GM20000 (cell line): Measurements from ENCODE around the gene FAM193A.
"Not testable (repeated sequence)": the region's sequence is repeated elsewhere in the genome, so short reads cannot be mapped to it uniquely, and the experiment has no call there.

Experiments used
- DNase-seq: peaks from one replicate; pipeline ENCODE4 v3.0.0; 2012; ENCODE audit warnings: low spot score
- TF ChIP-seq, protein P1 (sequence below): IDR thresholded peaks from 2 replicates; pipeline ENCODE4 v1.5.1; 2012; ENCODE audit warnings: mild to moderate bottlenecking, control low read depth; ENCODE audit errors: extremely low read depth, missing control alignments

The FAM193A gene

DNA sequence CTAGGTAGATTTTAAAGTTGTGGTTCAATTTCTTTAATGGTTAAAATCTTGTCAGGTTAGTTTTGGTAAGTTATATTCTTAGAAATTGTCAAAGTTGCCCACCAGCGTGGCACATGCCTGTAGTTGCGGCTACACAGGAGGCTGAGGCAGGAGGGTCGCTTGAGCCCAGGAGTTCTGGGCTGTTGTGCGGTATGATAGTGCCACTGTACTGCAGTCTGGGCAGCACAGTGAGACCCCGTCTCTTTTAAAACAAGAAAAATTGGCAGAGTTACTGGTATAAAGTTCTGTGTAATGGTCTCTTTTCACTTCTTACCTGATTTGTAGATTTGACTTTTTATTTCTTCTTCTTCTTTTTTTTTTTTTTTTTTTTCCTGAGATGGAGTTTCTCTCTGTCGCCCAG, 64.4 kb downstream of the FAM193A start:
- TF ChIP-seq, protein P1, sequence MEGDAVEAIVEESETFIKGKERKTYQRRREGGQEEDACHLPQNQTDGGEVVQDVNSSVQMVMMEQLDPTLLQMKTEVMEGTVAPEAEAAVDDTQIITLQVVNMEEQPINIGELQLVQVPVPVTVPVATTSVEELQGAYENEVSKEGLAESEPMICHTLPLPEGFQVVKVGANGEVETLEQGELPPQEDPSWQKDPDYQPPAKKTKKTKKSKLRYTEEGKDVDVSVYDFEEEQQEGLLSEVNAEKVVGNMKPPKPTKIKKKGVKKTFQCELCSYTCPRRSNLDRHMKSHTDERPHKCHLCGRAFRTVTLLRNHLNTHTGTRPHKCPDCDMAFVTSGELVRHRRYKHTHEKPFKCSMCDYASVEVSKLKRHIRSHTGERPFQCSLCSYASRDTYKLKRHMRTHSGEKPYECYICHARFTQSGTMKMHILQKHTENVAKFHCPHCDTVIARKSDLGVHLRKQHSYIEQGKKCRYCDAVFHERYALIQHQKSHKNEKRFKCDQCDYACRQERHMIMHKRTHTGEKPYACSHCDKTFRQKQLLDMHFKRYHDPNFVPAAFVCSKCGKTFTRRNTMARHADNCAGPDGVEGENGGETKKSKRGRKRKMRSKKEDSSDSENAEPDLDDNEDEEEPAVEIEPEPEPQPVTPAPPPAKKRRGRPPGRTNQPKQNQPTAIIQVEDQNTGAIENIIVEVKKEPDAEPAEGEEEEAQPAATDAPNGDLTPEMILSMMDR, result no peak

DNA sequence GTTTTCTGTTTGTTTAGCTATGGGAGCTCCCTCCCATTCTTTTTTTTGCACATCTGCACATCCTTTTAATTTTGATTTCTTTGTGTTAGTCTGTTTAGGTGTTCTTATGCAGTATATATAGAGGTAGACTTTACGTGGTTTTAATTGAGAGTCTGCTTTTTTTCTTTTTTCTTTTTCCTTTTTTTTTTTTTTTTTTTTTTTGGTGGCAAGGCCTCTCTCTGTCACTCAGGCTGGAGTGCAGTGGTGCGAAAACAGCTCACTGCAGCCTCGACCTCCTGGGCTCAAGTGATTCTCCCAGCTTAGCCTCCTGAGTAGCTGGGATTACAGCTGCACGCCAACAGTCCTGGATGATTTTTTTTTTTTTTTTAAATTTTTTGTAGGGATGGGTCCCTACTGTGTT, 68.2 kb downstream of the FAM193A start:
- DNase-seq, result no peak
- TF ChIP-seq, protein P1, result no peak

More for the DNA sequence above, 64.4 kb downstream of the FAM193A start:
- DNase-seq, result no peak

DNA sequence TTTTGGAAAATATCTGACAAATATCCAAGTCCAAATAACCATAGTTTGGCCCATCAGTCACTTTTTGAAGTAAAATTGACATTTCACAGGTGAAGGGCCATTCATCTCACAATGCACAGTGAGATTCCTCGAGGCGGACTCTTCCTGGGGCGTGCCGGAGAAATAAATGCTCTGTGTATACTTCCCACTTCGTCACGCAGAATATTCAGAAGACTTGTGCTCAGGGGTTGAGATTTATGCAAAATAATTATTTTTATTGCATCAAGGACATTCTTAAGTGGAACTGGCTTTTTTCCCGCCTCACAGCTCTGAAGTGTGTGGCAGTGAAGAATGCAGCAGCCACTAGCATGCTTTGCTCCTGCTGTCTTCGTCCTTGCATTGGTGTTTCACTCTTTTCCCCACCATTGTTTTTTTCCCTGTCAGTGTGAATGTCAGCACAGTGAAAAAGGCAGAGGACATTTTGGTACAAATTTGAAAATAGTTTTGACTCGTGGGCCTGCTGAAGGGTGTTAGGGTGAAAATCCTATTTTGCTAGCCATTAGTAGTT, 70.6 kb downstream of the FAM193A start:
- DNase-seq, result no peak
- TF ChIP-seq, protein P1, result no peak

DNA sequence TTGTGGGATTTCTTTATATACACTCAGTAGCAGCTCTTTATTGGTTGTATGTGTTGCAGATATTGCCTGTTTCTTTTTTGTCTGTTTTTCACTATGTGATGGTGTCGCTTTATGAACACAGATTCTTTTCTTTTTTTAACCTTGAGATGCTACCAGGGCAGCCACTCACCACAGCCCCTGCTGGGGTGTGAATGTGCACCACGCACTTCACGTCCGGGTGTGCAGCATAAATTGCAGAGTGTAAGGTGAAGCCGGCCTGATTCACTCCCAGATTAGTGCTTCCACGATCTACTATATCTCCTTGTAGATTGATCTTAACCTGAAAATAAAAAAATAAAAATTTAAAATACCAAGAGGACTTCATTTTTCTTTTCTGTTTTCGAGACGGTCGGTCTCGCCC, 71.4 kb downstream of the FAM193A start:
- no peak for DNase-seq
- TF ChIP-seq, protein P1, result no peak

DNA sequence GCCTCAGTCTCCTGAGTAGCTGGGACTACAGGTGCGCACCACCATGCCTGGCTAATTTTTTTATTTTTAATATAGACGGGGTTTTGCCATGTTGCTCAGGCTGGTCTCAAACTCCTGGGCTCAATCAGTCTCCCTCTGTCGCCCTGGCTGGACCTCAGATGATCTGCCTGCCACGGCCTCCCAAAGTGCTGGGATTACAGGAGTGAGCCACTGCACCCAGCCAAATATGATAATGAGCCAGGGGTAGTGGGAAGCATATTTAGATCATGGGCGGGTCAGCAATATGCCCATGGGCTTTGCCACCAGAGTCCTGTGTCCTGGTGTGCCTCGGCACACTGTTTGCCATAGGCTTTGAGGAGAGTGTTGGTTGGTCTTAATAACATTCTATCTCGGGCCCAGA, 71.8 kb downstream of the FAM193A start:
- TF ChIP-seq, protein P1, result no peak
- no peak for DNase-seq

DNA sequence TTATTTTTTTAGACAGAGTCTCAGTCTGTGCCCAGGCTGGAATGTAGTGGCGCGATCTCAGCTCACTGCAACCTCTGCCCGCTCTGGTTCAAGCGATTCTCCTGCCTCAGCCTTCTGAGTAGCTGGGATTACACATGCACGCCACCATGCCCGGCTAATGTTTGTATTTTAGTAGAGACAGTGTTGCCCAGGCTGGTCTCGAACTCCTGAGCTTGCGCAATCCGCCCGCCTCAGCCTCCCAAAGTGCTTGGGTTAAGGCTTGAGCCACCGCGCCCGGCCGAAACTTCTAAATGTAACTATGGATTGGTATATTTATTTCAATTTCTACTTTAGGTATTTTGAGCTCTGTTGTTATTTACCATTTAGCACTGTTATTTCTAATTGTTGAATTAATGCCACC, 79.4 kb downstream of the FAM193A start:
- TF ChIP-seq, protein P1, result no peak

DNA sequence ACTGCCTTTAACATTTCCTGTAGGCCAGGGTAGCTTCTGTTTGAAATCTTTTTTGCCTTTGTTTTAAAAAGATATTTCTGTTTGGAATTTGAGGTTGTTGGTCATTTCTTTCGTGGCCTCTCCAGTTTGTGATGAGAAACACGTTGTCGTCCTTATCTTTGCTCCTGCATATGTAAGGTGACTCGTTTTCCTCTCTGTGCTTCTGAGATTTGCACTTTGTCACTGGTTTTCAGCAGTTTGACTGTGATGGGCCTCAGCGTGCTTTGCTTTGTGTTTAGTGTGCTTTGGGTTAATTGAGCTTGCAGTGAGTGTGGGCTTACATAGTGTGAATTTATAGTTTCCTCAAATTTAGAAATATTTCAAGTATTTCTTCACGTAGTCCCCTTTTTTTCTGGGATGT, 81.5 kb downstream of the FAM193A start:
- TF ChIP-seq, protein P1, result no peak
- DNase-seq, result no peak

More for the DNA sequence above, 79.4 kb downstream of the FAM193A start:
- no peak for DNase-seq

DNA sequence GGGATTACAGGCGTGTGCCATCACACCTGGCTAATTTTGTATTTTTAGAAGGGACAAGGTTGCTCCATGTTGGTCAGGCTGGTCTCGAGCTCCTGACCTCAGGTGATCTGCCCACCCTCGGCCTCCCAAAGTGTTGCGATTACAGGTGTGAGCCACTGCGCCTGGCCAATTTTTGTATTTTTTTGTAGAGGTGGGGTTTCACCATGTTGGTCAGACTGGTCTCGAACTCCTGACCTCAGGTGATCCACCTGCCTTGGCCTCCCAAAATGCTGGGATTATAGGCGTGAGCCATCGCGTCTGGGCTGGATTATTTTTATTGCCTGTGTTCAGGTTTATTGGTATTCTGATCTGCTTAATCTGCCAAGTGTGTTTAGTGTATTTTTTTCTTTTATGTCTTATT, 82.3 kb downstream of the FAM193A start:
- not testable (repeated sequence) for DNase-seq
